ENCODE results near the gene RBM46.
"Not testable (repeated sequence)": the region's sequence is repeated elsewhere in the genome, so short reads cannot be mapped to it uniquely, and the experiment has no call there.

RBM46 gene

DNA sequence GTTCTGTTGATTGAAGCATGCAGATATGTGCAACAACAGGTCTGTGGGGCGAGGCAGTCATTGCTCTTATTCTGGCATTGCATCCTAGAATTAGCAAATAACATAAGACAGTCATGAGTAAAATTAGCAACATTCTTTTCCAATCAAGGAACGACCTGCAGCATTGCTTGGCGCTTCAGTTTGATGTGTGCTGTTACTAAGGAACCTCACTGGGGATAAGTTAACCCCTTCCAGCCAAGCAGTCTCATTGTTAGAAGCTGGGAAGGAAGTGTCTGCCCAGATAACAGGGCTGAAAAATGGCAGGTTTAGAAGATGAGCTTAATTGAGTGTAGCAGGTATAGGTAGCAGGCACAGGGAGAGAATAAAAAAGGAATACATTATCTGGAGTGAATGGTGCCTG, 55.4 kb downstream of the RBM46 start:
- no peak for DNase-seq (ENCODE audit: low read depth in 2 of 2)

DNA sequence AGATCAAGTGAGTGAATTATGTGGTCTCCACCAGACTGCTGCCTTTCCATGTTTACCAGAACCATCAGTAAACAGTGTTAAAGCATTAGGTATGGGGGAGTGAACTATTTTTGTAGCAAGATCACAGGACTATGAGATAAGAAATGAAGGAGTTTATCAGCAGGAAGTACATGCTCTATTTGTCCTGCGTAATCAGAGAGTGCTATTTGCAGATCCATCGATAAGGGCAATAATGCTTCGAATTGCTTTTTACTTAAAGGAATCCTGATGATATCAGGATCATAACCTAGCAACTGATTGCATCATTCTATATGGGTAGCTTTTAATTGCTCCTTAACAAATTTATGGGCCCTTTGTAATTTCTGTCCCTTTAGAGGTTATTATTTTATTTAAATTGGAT, 57.1 kb downstream of the RBM46 start:
- DNase-seq (ENCODE audit: low read depth in 2 of 2) = no peak

DNA sequence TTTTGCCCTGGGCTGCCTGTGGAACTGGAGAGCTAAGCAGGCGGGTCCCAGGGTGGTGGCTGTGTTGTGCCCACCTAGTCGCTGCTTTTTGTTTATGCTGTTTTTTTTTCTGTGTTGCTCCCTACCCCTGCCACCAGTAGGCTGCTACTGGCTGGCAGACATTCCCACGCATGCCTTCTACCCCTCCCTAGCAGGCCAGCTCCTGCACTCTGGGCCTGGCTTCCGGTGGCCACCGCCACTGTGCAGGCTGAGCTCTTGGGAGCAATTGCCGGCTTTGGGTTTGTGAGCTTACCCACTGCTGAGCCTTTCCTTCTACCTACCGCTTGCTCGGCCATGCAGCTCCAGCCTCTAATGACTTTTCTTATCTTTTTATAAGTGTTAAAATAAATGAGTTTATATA, 57.6 kb downstream of the RBM46 start:
- no peak for DNase-seq (ENCODE audit: low read depth in 2 of 2)

- no peak for DNase-seq (ENCODE audit: low read depth in 2 of 2)
These were observed 73.3 kb downstream of the RBM46 start for GRCh38 chr4:154854362-154854761.

DNA sequence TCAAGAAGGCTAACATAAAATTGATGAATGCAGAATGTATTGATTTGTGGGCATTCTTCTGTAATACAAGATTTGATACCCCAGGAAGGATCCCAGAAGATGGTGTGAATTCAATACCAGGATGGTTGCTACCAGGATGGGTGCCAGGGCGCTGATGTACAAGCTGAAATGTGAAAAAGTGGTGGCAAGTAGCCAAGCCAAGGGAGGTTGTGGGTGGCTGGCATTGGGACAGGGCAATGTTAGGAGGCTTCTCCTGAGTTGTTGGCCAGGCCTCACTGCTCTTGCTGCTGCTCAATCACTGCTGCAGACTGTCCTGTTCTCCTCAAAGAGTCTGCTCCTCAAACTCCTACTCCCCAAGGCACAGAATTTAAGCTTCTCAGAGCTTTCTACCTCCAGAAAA, 77.1 kb downstream of the RBM46 start:
- DNase-seq (ENCODE audit: low read depth in 2 of 2) = no peak

- DNase-seq (ENCODE audit: low read depth in 2 of 2) = no peak
These were observed 87.5 kb downstream of the RBM46 start for GRCh38 chr4:154868414-154869194.

DNA sequence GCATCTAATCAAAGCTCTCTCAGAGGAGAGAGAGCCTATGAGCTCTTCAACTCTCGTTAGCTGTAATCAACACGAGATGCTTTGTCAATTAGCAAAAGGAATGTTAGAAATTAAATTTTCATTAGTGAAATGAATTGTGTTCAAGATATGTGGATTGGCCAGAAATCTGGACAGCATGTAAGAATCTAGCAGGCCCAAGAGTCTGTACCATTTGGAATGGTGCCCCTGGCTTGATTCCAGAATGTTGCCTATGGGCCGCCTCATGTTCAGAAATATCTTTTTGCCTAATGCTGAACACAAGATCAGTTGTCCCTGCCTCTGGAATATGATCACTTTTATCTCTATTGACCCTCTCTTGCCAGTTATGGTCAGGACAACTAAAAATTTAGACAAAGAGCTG, 88.2 kb downstream of the RBM46 start:
- no peak for DNase-seq (ENCODE audit: low read depth in 2 of 2)

DNA sequence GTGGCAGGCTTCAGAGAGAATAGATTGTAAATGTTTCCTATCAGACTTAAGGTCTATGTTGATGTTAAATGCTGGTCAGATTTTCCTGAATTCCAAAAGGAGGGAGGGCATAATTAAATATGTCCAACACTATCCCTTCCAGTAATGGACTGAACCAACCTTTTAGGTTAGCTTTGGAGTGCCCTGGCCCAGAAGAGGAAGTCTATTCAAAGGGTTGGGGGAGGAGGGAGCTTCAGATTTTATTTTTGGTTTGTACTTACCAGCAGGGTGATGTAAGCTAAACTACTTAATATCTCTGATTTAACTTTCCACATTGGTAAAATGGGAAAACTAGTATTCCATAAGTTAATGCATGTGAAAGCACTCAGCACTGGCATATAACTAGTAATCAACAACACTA, 91.1 kb downstream of the RBM46 start:
- DNase-seq (ENCODE audit: low read depth in 2 of 2) = no peak

GRCh38 chr4:154874049-154874448, 93.0 kb downstream of the RBM46 start:
- DNase-seq (ENCODE audit: low read depth in 2 of 2) = not testable (repeated sequence)

GRCh38 chr4:154877110-154877760, 96.2 kb downstream of the RBM46 start:
- no peak for DNase-seq (ENCODE audit: low read depth in 2 of 2)

Measured in stimulated activated CD8-positive, alpha-beta memory T cell treated with anti-CD3 and anti-CD28 coated beads, Interleukin-15, amount 100 ng/mL, for 4 hours (primary cell).